ENCODE data around the gene HNRNPD.

GRCh38 chr4:82335043-82335442 lies 38.7 kb downstream of the HNRNPD start:
- TF ChIP-seq CTCF (conservative IDR thresholded peaks at IDR 0.05; ENCODE audit: low read length) (no peak), EZH2phosphoT487 (IDR thresholded peaks at IDR 0.05; ENCODE audit: borderline replicate concordance) (no peak)
